Progenitor cell of endocrine pancreas (in vitro differentiated cells): ENCODE measurements around the gene MESP1. TPM values are rescaled to one million over a fixed set of nuclear protein-coding genes. Genes with fewer than 3 reads are reported as not detected.

Experiments used
- DNase-seq: peaks from one replicate; pipeline ENCODE4 v3.0.0; 2021; ENCODE audit warnings: low spot score; ENCODE audit not compliant: unreplicated experiment
- H3K27ac Mint-ChIP-seq: 2 replicates; pipeline ENCODE4 v1.8.0; 2021; ENCODE audit warnings: mild to moderate bottlenecking, moderate library complexity, mixed read lengths
- H3K27me3 Mint-ChIP-seq: 2 replicates; pipeline ENCODE4 v1.8.0; 2021; ENCODE audit warnings: mixed read lengths
- H3K36me3 Mint-ChIP-seq: 2 replicates; pipeline ENCODE4 v1.8.0; 2022; ENCODE audit warnings: mixed read lengths; ENCODE audit not compliant: insufficient read depth
- H3K4me1 Mint-ChIP-seq: 2 replicates; pipeline ENCODE4 v1.8.0; 2021; ENCODE audit warnings: low read depth, mixed read lengths
- H3K4me3 Mint-ChIP-seq: 2 replicates; pipeline ENCODE4 v1.8.0; 2021; ENCODE audit warnings: low read depth, mild to moderate bottlenecking, moderate library complexity, mixed read lengths
- H3K9me3 Mint-ChIP-seq: 2 replicates; pipeline ENCODE4 v1.8.0; 2021; ENCODE audit warnings: low read depth, mixed read lengths
- CTCF ChIP-seq: fragments of 200-600 bp; sonication (generic); IDR thresholded peaks from one replicate; pipeline ENCODE4 v1.5.0; 2021; ENCODE audit warnings: antibody characterized with exemption, mild to moderate bottlenecking; ENCODE audit not compliant: unreplicated experiment
- total RNA-seq: library from RNA; stranded (reverse); gene quantifications from 2 replicates; pipeline ENCODE4 v1.2.1, GENCODE V29; 2021

Gene MESP1
- total RNA-seq, 1 donor from 2014 or later, result 0.50 TPM

GRCh38 chr15:89754361-89755154 lies 3.5 kb upstream of the MESP1 start:
- TF ChIP-seq CTCF, result no peak
- Mint-ChIP-seq H3K27me3 (peaks cover 55% of the 10 kb centered on the region), H3K9me3 (no peaks in the 10 kb centered on the region), H3K36me3 (no peaks in the 10 kb centered on the region), H3K27ac (no peak overlapping the region), H3K4me3 (no peak overlapping the region), H3K4me1 (no peaks in the 10 kb centered on the region)
- no peak for DNase-seq

GRCh38 chr15:89753855-89754254 lies 2.8 kb upstream of the MESP1 start:
- TF ChIP-seq CTCF, result no peak
- Mint-ChIP-seq H3K27ac (no peak overlapping the region), H3K27me3 (peaks cover 48% of the 10 kb centered on the region)

GRCh38 chr15:89751748-89752147 lies 699 bp upstream of the MESP1 start:
- Mint-ChIP-seq H3K4me1 (no peaks in the 10 kb centered on the region), H3K36me3 (no peaks in the 10 kb centered on the region), H3K27me3 (peaks cover 38% of the 10 kb centered on the region), H3K9me3 (no peaks in the 10 kb centered on the region), H3K27ac (no peak overlapping the region), H3K4me3 (peak overlapping the region; percentile 21)
- no peak for TF ChIP-seq CTCF
- no peak for DNase-seq

More at GRCh38 chr15:89753855-89754254, 2.8 kb upstream of the MESP1 start:
- H3K9me3 Mint-ChIP-seq, result no peaks in the 10 kb centered on the region
- H3K36me3 Mint-ChIP-seq, result no peaks in the 10 kb centered on the region
- H3K4me1 Mint-ChIP-seq, result no peaks in the 10 kb centered on the region
- no peak overlapping the region for H3K4me3 Mint-ChIP-seq
- DNase-seq, result no peak

GRCh38 chr15:89749951-89750559 lies 994 bp downstream of the MESP1 start:
- Mint-ChIP-seq H3K4me1 (no peaks in the 10 kb centered on the region), H3K27me3 (peaks cover 28% of the 10 kb centered on the region), H3K9me3 (no peaks in the 10 kb centered on the region), H3K36me3 (no peaks in the 10 kb centered on the region), H3K27ac (no peak overlapping the region), H3K4me3 (peak overlapping the region; percentile 52)
- no peak for TF ChIP-seq CTCF
- no peak for DNase-seq

GRCh38 chr15:89749526-89749925 lies 1.5 kb downstream of the MESP1 start:
- H3K4me3 Mint-ChIP-seq, result peak overlapping the region; percentile 52
- no peaks in the 10 kb centered on the region for H3K9me3 Mint-ChIP-seq
- H3K4me1 Mint-ChIP-seq, result no peaks in the 10 kb centered on the region
- no peaks in the 10 kb centered on the region for H3K36me3 Mint-ChIP-seq
- TF ChIP-seq CTCF, result no peak
- H3K27ac Mint-ChIP-seq, result no peak overlapping the region
- peaks cover 23% of the 10 kb centered on the region for H3K27me3 Mint-ChIP-seq
- no peak for DNase-seq
